ENCODE measurements around the gene MINK1. TPM values are rescaled to one million over a fixed set of nuclear protein-coding genes. Genes with fewer than 3 reads are reported as not detected.
A peak's percentile ranks its signal among the peaks of the same experiment; 100 is the strongest.

Gene MINK1
- total and polyA plus RNA-seq, 5 donors = 31.1 to 54.7 (median 48.8) TPM

GRCh38 chr17:4879601-4880000 lies 46.5 kb downstream of the MINK1 start:
- DNase-seq = no peak
- 56% methylated on average over 4 of the region's 4 CpGs for WGBS
- intact Hi-C loops (cut with DNase I) = no loop called here
- ATAC-seq = no peak
- H3K4me3 ChIP-seq (ENCODE audit: low read length) = no peak overlapping the region
- no peaks in the 10 kb centered on the region for H3K9me3 ChIP-seq (ENCODE audit: control insufficient read depth, low read length)
- no peaks in the 10 kb centered on the region for H3K27me3 ChIP-seq (ENCODE audit: control insufficient read depth, insufficient read depth)
- no peaks in the 10 kb centered on the region for H3K4me1 ChIP-seq (ENCODE audit: control insufficient read depth, insufficient read depth, low read length)
- H3K27ac ChIP-seq (ENCODE audit: low read length) = no peak overlapping the region

DNA sequence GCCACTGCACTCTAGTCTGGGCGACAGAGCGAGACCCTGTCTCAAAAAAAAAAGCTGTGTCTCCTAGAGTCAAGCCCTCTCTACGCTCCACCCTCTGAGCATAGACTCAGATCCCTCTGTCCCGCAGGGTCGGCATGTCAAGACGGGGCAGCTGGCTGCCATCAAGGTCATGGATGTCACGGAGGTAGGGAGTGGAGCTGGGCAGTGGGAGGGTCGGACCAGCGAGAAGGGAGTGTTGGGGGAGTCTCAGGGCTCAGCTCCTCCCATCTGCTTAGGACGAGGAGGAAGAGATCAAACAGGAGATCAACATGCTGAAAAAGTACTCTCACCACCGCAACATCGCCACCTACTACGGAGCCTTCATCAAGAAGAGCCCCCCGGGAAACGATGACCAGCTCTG lies 47.7 kb downstream of the MINK1 start:
- intact Hi-C loops (cut with DNase I) = loop anchor here in 2 of 4 donors (10.0 kb wide), 2 partner anchors 46 to 86 kb away; partner anchors contain the start of genes MINK1 (in 1 of the 2) and PSMB6 (in 1 of the 2)
- DNase-seq = no peak
- Histone ChIP-seq H3K4me3 (ENCODE audit: low read length) (no peak overlapping the region), H3K27ac (ENCODE audit: low read length) (no peak overlapping the region), H3K4me1 (ENCODE audit: control insufficient read depth, insufficient read depth, low read length) (no peaks in the 10 kb centered on the region), H3K27me3 (ENCODE audit: control insufficient read depth, insufficient read depth) (no peaks in the 10 kb centered on the region), H3K9me3 (ENCODE audit: control insufficient read depth, low read length) (no peaks in the 10 kb centered on the region)
- ATAC-seq = no peak
- 81% methylated on average over 15 of the region's 15 CpGs for WGBS

DNA sequence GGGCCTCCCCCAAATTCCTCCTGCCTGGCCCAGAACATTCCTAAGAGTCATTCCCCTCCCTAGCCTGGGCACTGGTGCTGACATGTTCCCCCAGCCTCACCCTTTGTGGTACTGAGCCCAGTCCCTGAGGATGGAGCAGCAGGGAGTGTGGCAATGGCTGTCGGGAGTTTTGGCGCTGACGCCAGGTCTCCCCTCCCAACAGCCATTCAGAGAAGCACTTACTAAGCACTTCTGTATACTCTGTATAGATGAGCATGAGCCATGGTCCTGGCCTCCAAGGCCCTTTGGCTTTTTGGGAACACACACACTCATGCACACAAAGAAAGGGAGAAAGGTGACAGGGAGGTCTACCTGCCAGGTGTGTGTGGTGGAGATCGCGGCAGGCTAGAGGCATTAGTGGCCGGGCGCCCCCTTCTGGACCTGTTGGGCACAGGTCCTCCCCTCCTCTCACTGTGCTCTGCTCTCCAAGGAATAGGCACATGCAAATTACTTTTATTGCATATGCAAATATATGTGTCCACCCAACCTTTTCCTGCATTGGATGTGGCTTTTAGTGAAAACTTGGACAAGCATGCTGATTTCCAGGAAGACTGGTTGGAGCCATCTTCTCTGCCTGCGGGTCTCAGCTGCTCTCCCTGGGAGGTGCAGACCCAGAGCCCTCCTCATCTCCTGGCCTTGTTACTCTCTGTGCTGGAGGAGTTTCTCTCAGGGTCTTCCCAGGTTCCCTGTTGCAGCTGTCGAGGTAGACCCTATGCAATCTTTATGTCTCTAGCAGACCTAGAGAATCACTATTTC lies 48.8 kb downstream of the MINK1 start:
- H3K4me3 ChIP-seq (ENCODE audit: low read length) = no peak overlapping the region
- intact Hi-C loops (cut with DNase I) = loop anchor here in 2 of 4 donors (10.0 kb wide), 2 partner anchors 47 to 87 kb away; partner anchors contain the start of genes MINK1 (in 1 of the 2) and PSMB6 (in 1 of the 2)
- ATAC-seq (peak; percentile 60 to 72), DNase-seq (peak; percentile 65 to 81 (median 74))
- WGBS = 30% methylated on average over 9 of the region's 9 CpGs
- no peak overlapping the region for H3K27ac ChIP-seq (ENCODE audit: low read length)
- H3K4me1 ChIP-seq (ENCODE audit: control insufficient read depth, insufficient read depth, low read length) = no peaks in the 10 kb centered on the region
- no peaks in the 10 kb centered on the region for H3K9me3 ChIP-seq (ENCODE audit: control insufficient read depth, low read length)
- no peaks in the 10 kb centered on the region for H3K27me3 ChIP-seq (ENCODE audit: control insufficient read depth, insufficient read depth)

DNA sequence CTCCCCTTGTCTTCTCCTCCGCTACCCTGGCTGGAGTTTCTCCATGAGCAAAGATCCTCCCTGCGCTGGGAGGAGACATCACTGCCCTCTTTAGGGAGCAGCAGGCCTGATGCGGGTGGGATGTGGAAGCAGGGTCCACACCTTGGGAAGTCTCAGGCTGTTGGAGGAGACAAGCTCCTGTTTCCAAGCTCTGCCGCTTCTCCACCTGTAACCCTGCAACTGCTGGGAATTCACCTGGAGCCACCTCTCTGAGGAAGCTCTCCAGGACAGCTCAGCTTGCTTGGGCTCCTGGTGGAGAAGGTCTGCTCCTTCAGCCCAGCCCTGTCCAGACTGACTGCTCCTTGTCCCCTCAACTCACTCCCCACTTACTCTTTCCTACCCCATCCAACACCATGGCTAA lies 51.3 kb downstream of the MINK1 start:
- no peak for DNase-seq
- no peak for ATAC-seq
- Histone ChIP-seq H3K27ac (ENCODE audit: low read length) (no peak overlapping the region), H3K27me3 (ENCODE audit: control insufficient read depth, insufficient read depth) (no peaks in the 10 kb centered on the region), H3K4me1 (ENCODE audit: control insufficient read depth, insufficient read depth, low read length) (no peaks in the 10 kb centered on the region), H3K4me3 (ENCODE audit: low read length) (no peak overlapping the region), H3K9me3 (ENCODE audit: control insufficient read depth, low read length) (no peaks in the 10 kb centered on the region)
- intact Hi-C loops (cut with DNase I) = loop anchor here in 2 of 4 donors (10.0 kb wide), 2 partner anchors 50 to 90 kb away; partner anchors contain the start of genes MINK1 (in 1 of the 2) and PSMB6 (in 1 of the 2)
- WGBS = 97% methylated on average over 4 of the region's 4 CpGs

GRCh38 chr17:4886830-4887229 lies 53.7 kb downstream of the MINK1 start:
- Histone ChIP-seq H3K4me3 (ENCODE audit: low read length) (no peak overlapping the region), H3K9me3 (ENCODE audit: control insufficient read depth, low read length) (no peaks in the 10 kb centered on the region), H3K4me1 (ENCODE audit: control insufficient read depth, insufficient read depth, low read length) (no peaks in the 10 kb centered on the region), H3K27me3 (ENCODE audit: control insufficient read depth, insufficient read depth) (no peaks in the 10 kb centered on the region), H3K27ac (ENCODE audit: low read length) (no peak overlapping the region)
- intact Hi-C loops (cut with DNase I) = loop anchor here (5.0 to 10.0 kb wide), 4 partner anchors 52 to 155 kb away; partner anchors contain the start of genes GLTPD2 (in 2 of the 4), VMO1 (in 2 of the 4), MED11 (in 1 of the 4) and MINK1 (in 1 of the 4)
- DNase-seq (no peak), ATAC-seq (no peak)
- 90% methylated on average over 12 of the region's 12 CpGs for WGBS

DNA sequence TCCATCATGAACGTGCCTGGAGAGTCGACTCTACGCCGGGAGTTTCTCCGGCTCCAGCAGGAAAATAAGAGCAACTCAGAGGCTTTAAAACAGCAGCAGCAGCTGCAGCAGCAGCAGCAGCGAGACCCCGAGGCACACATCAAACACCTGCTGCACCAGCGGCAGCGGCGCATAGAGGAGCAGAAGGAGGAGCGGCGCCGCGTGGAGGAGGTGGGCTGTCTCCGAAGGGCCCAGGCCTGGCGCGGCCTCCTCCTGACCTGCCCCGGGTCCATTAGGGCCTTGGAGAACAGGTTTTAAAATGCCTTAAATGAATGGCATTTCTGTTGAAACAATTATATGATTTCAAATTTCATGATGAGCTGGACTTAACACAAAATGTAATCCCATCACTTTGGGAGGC lies 54.4 kb downstream of the MINK1 start:
- DNase-seq = no peak
- H3K4me1 ChIP-seq (ENCODE audit: control insufficient read depth, insufficient read depth, low read length) = no peaks in the 10 kb centered on the region
- no peak overlapping the region for H3K4me3 ChIP-seq (ENCODE audit: low read length)
- H3K9me3 ChIP-seq (ENCODE audit: control insufficient read depth, low read length) = no peaks in the 10 kb centered on the region
- ATAC-seq = no peak
- 91% methylated on average over 18 of the region's 18 CpGs for WGBS
- H3K27me3 ChIP-seq (ENCODE audit: control insufficient read depth, insufficient read depth) = no peaks in the 10 kb centered on the region
- intact Hi-C loops (cut with DNase I) = loop anchor here (5.0 to 10.0 kb wide), 4 partner anchors 53 to 155 kb away; partner anchors contain the start of genes GLTPD2 (in 2 of the 4), VMO1 (in 2 of the 4), MED11 (in 1 of the 4) and MINK1 (in 1 of the 4)
- H3K27ac ChIP-seq (ENCODE audit: low read length) = no peak overlapping the region

- no peaks in the 10 kb centered on the region for H3K9me3 ChIP-seq (ENCODE audit: control insufficient read depth, low read length)
- H3K4me3 ChIP-seq (ENCODE audit: low read length) = no peak overlapping the region
- H3K27ac ChIP-seq (ENCODE audit: low read length) = no peak overlapping the region
- intact Hi-C loops (cut with DNase I) = loop anchor here in 2 of 4 donors (2.0 to 10.0 kb wide), 2 partner anchors 103 to 157 kb away; partner anchors contain the start of genes CXCL16 (in 1 of the 2), GLTPD2 (in 1 of the 2), MED11 (in 1 of the 2) and ZMYND15 (in 1 of the 2)
- H3K27me3 ChIP-seq (ENCODE audit: control insufficient read depth, insufficient read depth) = no peaks in the 10 kb centered on the region
- DNase-seq (peak in 1 of 3 donors; percentile 71), ATAC-seq (no peak)
- H3K4me1 ChIP-seq (ENCODE audit: control insufficient read depth, insufficient read depth, low read length) = no peaks in the 10 kb centered on the region
- WGBS = 91% methylated on average over 42 of the region's 42 CpGs
Measured at GRCh38 chr17:4891411-4892410, 58.6 kb downstream of the MINK1 start.

DNA sequence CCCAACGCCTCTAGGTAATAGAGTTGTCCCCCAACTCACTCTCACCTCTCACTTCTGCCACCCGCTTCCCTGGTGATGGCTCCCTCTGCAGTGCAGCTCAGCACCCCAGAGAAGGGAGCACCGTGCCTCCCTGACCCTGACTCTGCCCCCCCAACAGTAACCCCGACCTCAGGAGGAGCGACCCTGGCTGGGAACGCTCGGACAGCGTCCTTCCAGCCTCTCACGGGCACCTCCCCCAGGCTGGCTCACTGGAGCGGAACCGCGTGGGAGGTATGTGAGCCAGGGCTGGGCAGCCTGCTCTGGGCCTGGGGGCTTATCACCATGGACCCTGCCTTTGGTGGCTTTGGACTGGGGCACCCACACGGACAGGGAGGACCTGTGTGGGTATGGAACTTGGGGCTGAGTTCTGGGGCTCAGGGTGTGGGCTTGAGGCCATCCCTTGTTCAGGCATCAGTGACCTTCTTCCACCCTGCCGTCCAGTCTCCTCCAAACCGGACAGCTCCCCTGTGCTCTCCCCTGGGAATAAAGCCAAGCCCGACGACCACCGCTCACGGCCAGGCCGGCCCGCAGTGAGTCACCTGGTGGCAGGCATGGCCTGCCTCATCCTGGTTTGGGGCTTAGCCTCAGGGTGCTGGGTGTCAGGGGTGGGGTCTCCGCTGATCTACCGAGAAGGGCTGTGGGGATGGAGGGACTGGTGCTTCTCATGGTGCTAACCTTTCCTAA lies 59.5 kb downstream of the MINK1 start:
- Histone ChIP-seq H3K4me1 (ENCODE audit: control insufficient read depth, insufficient read depth, low read length) (no peaks in the 10 kb centered on the region), H3K27me3 (ENCODE audit: control insufficient read depth, insufficient read depth) (no peaks in the 10 kb centered on the region), H3K4me3 (ENCODE audit: low read length) (no peak overlapping the region), H3K27ac (ENCODE audit: low read length) (no peak overlapping the region), H3K9me3 (ENCODE audit: control insufficient read depth, low read length) (no peaks in the 10 kb centered on the region)
- ATAC-seq (no peak), DNase-seq (no peak)
- intact Hi-C loops (cut with DNase I) = loop anchor here in 1 of 4 donors (10.0 kb wide), 1 partner anchor 158 kb away; the partner anchor contains the start of genes CXCL16, MED11 and ZMYND15
- 83% methylated on average over 23 of the region's 23 CpGs for WGBS

- DNase-seq (no peak), ATAC-seq (no peak)
- Histone ChIP-seq H3K27ac (ENCODE audit: low read length) (no peak overlapping the region), H3K27me3 (ENCODE audit: control insufficient read depth, insufficient read depth) (no peaks in the 10 kb centered on the region), H3K4me3 (ENCODE audit: low read length) (no peak overlapping the region), H3K9me3 (ENCODE audit: control insufficient read depth, low read length) (no peaks in the 10 kb centered on the region), H3K4me1 (ENCODE audit: control insufficient read depth, insufficient read depth, low read length) (no peaks in the 10 kb centered on the region)
- intact Hi-C loops (cut with DNase I) = loop anchor here in 1 of 4 donors (10.0 kb wide), 1 partner anchor 158 kb away; the partner anchor contains the start of genes CXCL16, MED11 and ZMYND15
- WGBS = 85% methylated on average over 18 of the region's 18 CpGs
Measured at GRCh38 chr17:4893272-4893671, 60.1 kb downstream of the MINK1 start.
